ENCODE measurements around the gene KSR2.

GRCh38 chr12:117792877-117793424 is 175.8 kb downstream of the KSR2 start:
- TF ChIP-seq POLR2AphosphoS5 (IDR thresholded peaks at IDR 0.05; ENCODE audit: low read depth, low read length): no peak
- no peak for TF ChIP-seq POLR2A (IDR thresholded peaks at IDR 0.05; ENCODE audit: low read depth, low read length)
- no peak for TF ChIP-seq SPI1 (IDR thresholded peaks at IDR 0.05; ENCODE audit: low read depth, low read length)

All from GM12891 (cell line).